Astrocyte (in vitro differentiated cells and primary cell): ENCODE results near the gene SLC23A3. TPM values are rescaled to one million over a fixed set of nuclear protein-coding genes. Genes with fewer than 3 reads are reported as not detected.
A peak's percentile ranks its signal among the peaks of the same experiment; 100 is the strongest.

Source experiments
- DNase-seq: peaks from one replicate; pipeline ENCODE4 v3.0.0-alpha.2; 2010; ENCODE audit warnings: low read depth
- FAIRE-seq: peaks from 2 replicates; lab custom pipeline; 2011; peaks lifted over from hg19 to GRCh38; lab: Jason Lieb, UNC
- H2AFZ ChIP-seq: 2 replicates; pipeline ENCODE4 v1.6.0; 2012; ENCODE audit warnings: low read depth, low read length, inconsistent platforms
- H3K27ac ChIP-seq: 2 replicates; pipeline ENCODE4 v1.5.1; 2011; ENCODE audit warnings: low read depth, low read length, inconsistent platforms
- H3K27me3 ChIP-seq: 2 replicates; pipeline ENCODE4 v1.6.0; 2011; ENCODE audit warnings: low read length, inconsistent platforms; ENCODE audit not compliant: insufficient read depth
- H3K36me3 ChIP-seq: 2 replicates; pipeline ENCODE4 v1.5.1; 2011; ENCODE audit warnings: low read length, inconsistent platforms; ENCODE audit not compliant: insufficient read depth
- H3K4me1 ChIP-seq: 2 replicates; pipeline ENCODE4 v1.5.1; 2011; ENCODE audit warnings: low read length, inconsistent platforms; ENCODE audit not compliant: insufficient read depth
- H3K4me2 ChIP-seq: 2 replicates; pipeline ENCODE4 v1.6.0; 2012; ENCODE audit warnings: low read length, inconsistent platforms
- H3K4me3 ChIP-seq: 2 replicates; pipeline ENCODE4 v1.5.1; 2011; ENCODE audit warnings: low read depth, mild to moderate bottlenecking, low read length, inconsistent platforms; ENCODE audit not compliant: insufficient read depth
- H3K79me2 ChIP-seq: 2 replicates; pipeline ENCODE4 v1.6.0; 2012; ENCODE audit warnings: mild to moderate bottlenecking, low read length, inconsistent platforms; ENCODE audit not compliant: insufficient read depth
- H3K9ac ChIP-seq: 2 replicates; pipeline ENCODE4 v1.6.0; 2012; ENCODE audit warnings: mild to moderate bottlenecking, low read length, inconsistent platforms
- H3K9me3 ChIP-seq: 2 replicates; pipeline ENCODE4 v1.5.1; 2012; ENCODE audit warnings: low read depth, mild to moderate bottlenecking, low read length, inconsistent platforms; ENCODE audit not compliant: insufficient read depth
- H4K20me1 ChIP-seq: 2 replicates; pipeline ENCODE4 v1.6.0; 2012; ENCODE audit warnings: low read length, inconsistent platforms; ENCODE audit not compliant: insufficient read depth
- H3K27ac Mint-ChIP-seq: one replicate; pipeline ENCODE4 v1.8.0; 2021; ENCODE audit warnings: mild to moderate bottlenecking, mixed read lengths; ENCODE audit not compliant: unreplicated experiment
- H3K27me3 Mint-ChIP-seq: one replicate; pipeline ENCODE4 v1.8.0; 2021; ENCODE audit warnings: low read depth, mixed read lengths; ENCODE audit not compliant: unreplicated experiment
- H3K36me3 Mint-ChIP-seq: one replicate; pipeline ENCODE4 v1.8.0; 2021; ENCODE audit warnings: low read depth, mixed read lengths; ENCODE audit not compliant: unreplicated experiment
- H3K4me1 Mint-ChIP-seq: one replicate; pipeline ENCODE4 v1.8.0; 2021; ENCODE audit warnings: low read depth, mixed read lengths; ENCODE audit not compliant: unreplicated experiment
- H3K4me3 Mint-ChIP-seq: one replicate; pipeline ENCODE4 v1.8.0; 2021; ENCODE audit warnings: mild to moderate bottlenecking, moderate library complexity, mixed read lengths; ENCODE audit not compliant: unreplicated experiment
- H3K9me3 Mint-ChIP-seq: one replicate; pipeline ENCODE4 v1.8.0; 2021; ENCODE audit warnings: mild to moderate bottlenecking, mixed read lengths; ENCODE audit not compliant: unreplicated experiment
- EZH2 ChIP-seq: IDR thresholded peaks from 2 replicates; pipeline ENCODE4 v1.6.1; 2012; ENCODE audit warnings: mild to moderate bottlenecking, low read length, inconsistent platforms; ENCODE audit not compliant: insufficient read depth
- total RNA-seq: library from RNA; stranded (reverse); gene quantifications from 2 replicates; pipeline ENCODE4 v1.2.1, GENCODE V29; 2021
- TF ChIP-seq, protein P1 (sequence below): IDR thresholded peaks from 2 replicates; pipeline ENCODE4 v1.5.1; 2011; ENCODE audit warnings: low read depth, mild to moderate bottlenecking, inconsistent platforms, low read length, moderate library complexity; ENCODE audit not compliant: insufficient read depth

The SLC23A3 gene
- total RNA-seq, 1 donor from 2014 or later, result 1.2 TPM

DNA sequence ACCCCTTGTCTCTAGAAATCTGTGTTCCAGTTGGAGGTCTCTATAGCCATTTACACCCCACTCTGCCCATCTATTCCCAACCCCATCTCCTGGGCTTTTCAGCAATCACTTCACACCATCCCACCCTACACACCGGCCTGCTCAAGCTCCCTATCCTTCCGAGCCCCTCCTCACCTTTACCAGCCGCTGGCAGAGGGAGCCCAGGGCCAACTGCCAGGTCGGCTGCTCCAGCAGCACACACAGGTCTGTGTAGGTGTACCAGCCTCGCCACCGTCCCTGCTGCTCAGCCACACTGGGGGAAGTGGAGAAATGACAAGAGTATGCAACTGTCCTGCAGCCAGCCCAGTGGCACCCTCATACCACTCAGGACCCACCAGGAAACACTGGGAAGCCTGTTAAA is 3.3 kb upstream of the SLC23A3 start:
- Histone ChIP-seq H3K27me3 (no peaks in the 10 kb centered on the region), H3K4me1 (peaks cover 17% of the 10 kb centered on the region), H2AFZ (no peak overlapping the region), H3K4me3 (no peak overlapping the region), H3K4me2 (no peak overlapping the region), H4K20me1 (peaks cover 20% of the 10 kb centered on the region), H3K9ac (no peak overlapping the region), H3K27ac (no peak overlapping the region), H3K36me3 (peaks cover 4% of the 10 kb centered on the region), H3K9me3 (no peaks in the 10 kb centered on the region), H3K79me2 (peaks cover 16% of the 10 kb centered on the region)
- DNase-seq (no peak), FAIRE-seq (no peak)
- TF ChIP-seq, protein P1, sequence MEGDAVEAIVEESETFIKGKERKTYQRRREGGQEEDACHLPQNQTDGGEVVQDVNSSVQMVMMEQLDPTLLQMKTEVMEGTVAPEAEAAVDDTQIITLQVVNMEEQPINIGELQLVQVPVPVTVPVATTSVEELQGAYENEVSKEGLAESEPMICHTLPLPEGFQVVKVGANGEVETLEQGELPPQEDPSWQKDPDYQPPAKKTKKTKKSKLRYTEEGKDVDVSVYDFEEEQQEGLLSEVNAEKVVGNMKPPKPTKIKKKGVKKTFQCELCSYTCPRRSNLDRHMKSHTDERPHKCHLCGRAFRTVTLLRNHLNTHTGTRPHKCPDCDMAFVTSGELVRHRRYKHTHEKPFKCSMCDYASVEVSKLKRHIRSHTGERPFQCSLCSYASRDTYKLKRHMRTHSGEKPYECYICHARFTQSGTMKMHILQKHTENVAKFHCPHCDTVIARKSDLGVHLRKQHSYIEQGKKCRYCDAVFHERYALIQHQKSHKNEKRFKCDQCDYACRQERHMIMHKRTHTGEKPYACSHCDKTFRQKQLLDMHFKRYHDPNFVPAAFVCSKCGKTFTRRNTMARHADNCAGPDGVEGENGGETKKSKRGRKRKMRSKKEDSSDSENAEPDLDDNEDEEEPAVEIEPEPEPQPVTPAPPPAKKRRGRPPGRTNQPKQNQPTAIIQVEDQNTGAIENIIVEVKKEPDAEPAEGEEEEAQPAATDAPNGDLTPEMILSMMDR, result no peak
- no peak for TF ChIP-seq EZH2
- Mint-ChIP-seq H3K4me3 (no peak overlapping the region), H3K27ac (no peak overlapping the region), H3K9me3 (no peaks in the 10 kb centered on the region), H3K36me3 (peaks cover 18% of the 10 kb centered on the region), H3K4me1 (peaks cover 18% of the 10 kb centered on the region), H3K27me3 (peaks cover 2% of the 10 kb centered on the region)

- Mint-ChIP-seq H3K27ac (no peak overlapping the region), H3K27me3 (peaks cover 9% of the 10 kb centered on the region), H3K36me3 (peaks cover 18% of the 10 kb centered on the region), H3K4me3 (no peak overlapping the region), H3K4me1 (peaks cover 15% of the 10 kb centered on the region), H3K9me3 (no peaks in the 10 kb centered on the region)
- H2AFZ ChIP-seq, result no peak overlapping the region
- FAIRE-seq, result no peak
- no peak overlapping the region for H3K4me3 ChIP-seq
- H3K9ac ChIP-seq, result no peak overlapping the region
- no peak overlapping the region for H3K27ac ChIP-seq
- peaks cover 4% of the 10 kb centered on the region for H3K36me3 ChIP-seq
- H3K9me3 ChIP-seq, result no peaks in the 10 kb centered on the region
- peaks cover 20% of the 10 kb centered on the region for H4K20me1 ChIP-seq
- peaks cover 16% of the 10 kb centered on the region for H3K79me2 ChIP-seq
- H3K4me1 ChIP-seq, result peaks cover 15% of the 10 kb centered on the region
- no peak for DNase-seq
- H3K27me3 ChIP-seq, result no peaks in the 10 kb centered on the region
- TF ChIP-seq EZH2, result no peak
- TF ChIP-seq, protein P1, result no peak
- no peak overlapping the region for H3K4me2 ChIP-seq
Measured at GRCh38 chr2:219172231-219173154, 2.7 kb upstream of the SLC23A3 start.

- Histone ChIP-seq H3K9ac (no peak overlapping the region), H2AFZ (no peak overlapping the region)
- peaks cover 18% of the 10 kb centered on the region for H3K36me3 Mint-ChIP-seq
Measured at GRCh38 chr2:219171231-219171651, 1.4 kb upstream of the SLC23A3 start.

More at GRCh38 chr2:219171231-219171651, 1.4 kb upstream of the SLC23A3 start:
- H3K4me1 Mint-ChIP-seq, result peaks cover 12% of the 10 kb centered on the region
- Histone ChIP-seq H3K36me3 (peaks cover 4% of the 10 kb centered on the region), H4K20me1 (peaks cover 20% of the 10 kb centered on the region), H3K4me2 (no peak overlapping the region), H3K27me3 (no peaks in the 10 kb centered on the region), H3K27ac (no peak overlapping the region), H3K9me3 (no peaks in the 10 kb centered on the region), H3K4me1 (peaks cover 12% of the 10 kb centered on the region), H3K79me2 (peaks cover 14% of the 10 kb centered on the region), H3K4me3 (no peak overlapping the region)
- peak overlapping the region; percentile 42 for H3K27ac Mint-ChIP-seq
- peak; percentile 67 for DNase-seq
- H3K27me3 Mint-ChIP-seq, result peaks cover 9% of the 10 kb centered on the region
- H3K4me3 Mint-ChIP-seq, result no peak overlapping the region
- TF ChIP-seq, protein P1, result peak; percentile 86
- TF ChIP-seq EZH2, result no peak
- no peaks in the 10 kb centered on the region for H3K9me3 Mint-ChIP-seq
- FAIRE-seq, result peak; percentile 45
